AG10803 (cell line): ENCODE data around the gene GRIK5.

Experiments
- DNase-seq: peaks from one replicate; pipeline ENCODE4 v3.0.0; 2010; ENCODE audit warnings: low read depth
- H3K4me3 ChIP-seq: 2 replicates; pipeline ENCODE4 v1.5.1; 2011; ENCODE audit warnings: mild to moderate bottlenecking, low read length, control low read depth
- TF ChIP-seq, protein P1 (sequence below): conservative IDR thresholded peaks from 2 replicates; pipeline ENCODE4 v1.5.1; 2011; ENCODE audit warnings: mild to moderate bottlenecking, low read length, control low read depth, inconsistent platforms

GRIK5 gene

DNA sequence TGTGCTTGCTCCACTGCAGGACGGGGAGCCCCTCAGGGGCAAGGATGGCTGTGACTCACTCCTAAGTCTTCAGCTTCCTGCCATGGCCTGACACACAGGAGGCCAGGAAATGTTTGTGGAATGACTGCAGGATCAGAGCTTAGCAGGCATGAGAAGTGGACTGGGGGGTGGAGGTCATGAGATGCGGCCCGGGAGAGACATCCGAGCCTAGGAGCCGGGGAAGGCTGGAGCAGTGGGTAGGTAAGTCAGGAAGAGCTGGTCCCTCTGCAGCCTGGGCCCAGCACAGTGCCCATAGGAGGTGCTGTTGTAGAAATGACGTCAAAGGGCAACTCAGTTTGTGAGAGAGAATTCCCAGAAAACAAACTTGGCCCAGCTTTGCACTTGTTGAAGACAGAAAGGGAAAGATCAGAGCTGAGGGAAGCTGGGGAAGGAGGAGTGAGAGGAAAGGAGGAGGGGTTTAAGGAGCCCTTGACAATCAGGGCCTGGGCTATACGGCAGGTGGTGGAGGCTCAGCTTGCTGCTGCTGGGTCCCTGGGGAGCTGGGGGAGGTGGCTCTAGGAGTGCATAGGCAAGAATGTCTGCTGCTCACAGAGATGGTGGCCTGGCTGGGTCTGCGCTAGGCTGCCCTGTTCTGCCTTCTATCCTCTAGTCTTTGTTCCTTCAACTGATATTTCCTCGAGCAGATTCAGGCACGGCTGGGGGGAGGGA, 43.8 kb upstream of the GRIK5 start:
- peak; percentile 97 for DNase-seq
- TF ChIP-seq, protein P1, sequence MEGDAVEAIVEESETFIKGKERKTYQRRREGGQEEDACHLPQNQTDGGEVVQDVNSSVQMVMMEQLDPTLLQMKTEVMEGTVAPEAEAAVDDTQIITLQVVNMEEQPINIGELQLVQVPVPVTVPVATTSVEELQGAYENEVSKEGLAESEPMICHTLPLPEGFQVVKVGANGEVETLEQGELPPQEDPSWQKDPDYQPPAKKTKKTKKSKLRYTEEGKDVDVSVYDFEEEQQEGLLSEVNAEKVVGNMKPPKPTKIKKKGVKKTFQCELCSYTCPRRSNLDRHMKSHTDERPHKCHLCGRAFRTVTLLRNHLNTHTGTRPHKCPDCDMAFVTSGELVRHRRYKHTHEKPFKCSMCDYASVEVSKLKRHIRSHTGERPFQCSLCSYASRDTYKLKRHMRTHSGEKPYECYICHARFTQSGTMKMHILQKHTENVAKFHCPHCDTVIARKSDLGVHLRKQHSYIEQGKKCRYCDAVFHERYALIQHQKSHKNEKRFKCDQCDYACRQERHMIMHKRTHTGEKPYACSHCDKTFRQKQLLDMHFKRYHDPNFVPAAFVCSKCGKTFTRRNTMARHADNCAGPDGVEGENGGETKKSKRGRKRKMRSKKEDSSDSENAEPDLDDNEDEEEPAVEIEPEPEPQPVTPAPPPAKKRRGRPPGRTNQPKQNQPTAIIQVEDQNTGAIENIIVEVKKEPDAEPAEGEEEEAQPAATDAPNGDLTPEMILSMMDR, result peak; percentile 41
- H3K4me3 ChIP-seq, result peak overlapping the region; percentile 37

DNA sequence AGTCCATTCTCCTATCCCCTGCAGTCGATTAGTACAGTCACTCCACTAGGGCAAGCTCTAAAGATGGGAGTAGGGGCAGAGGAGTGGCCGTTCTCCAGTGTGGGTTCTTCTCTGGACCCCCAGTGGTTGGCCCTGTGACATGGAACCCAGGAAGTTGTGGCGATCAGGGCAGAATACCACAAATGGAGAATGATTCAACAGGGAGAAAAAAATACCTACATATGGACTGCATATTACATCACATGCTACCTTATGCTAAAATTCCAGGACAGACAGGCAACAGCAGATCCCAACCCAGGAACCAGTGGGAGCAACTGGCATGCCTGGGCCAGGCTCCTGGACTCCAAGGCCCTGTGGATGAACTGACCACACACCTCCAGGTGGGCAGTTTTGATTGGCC, 41.8 kb upstream of the GRIK5 start:
- H3K4me3 ChIP-seq, result no peak overlapping the region
- peak; percentile 87 for DNase-seq
- TF ChIP-seq, protein P1, result no peak

DNA sequence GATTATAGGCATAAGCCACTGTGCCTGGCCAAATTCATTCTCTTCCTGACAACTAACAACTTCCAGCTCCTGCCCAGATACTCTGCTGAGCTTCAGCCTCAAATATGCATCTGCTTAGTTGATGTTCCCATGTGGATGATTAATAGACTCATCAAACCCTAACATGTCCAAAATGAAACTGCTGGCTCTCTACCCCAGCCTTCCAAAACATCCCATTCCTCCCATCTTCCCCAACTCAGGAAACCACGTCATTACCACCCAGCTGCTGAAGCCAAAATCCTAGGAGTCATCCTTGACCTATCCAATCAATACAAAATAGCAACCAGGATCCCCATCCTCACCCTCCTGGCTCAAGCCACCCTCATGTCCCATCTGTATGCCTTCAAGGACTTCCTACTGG, 41.4 kb upstream of the GRIK5 start:
- DNase-seq, result peak; percentile 93

DNA sequence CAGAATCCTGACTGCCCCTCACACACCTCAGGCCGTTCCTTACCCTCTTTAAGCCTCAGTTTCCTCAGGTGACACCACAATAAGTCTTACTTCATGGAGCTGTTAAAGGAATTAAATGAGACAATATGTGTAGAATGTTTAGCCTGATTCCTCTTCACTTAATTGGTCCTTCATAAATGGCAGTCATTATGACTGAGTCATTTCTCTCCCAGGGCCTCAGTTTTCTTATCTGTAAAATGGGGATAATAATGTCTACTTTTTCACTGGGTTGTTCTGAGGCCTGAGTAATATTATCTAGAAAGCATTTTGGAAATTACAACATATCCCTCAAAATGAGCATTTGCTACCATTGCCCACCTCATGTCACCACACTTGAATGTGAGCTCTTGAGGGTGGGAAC, 40.7 kb upstream of the GRIK5 start:
- TF ChIP-seq, protein P1, result no peak
- no peak for DNase-seq
- H3K4me3 ChIP-seq, result no peak overlapping the region

More for the DNA sequence above, 41.4 kb upstream of the GRIK5 start:
- no peak overlapping the region for H3K4me3 ChIP-seq
- TF ChIP-seq, protein P1, result no peak

DNA sequence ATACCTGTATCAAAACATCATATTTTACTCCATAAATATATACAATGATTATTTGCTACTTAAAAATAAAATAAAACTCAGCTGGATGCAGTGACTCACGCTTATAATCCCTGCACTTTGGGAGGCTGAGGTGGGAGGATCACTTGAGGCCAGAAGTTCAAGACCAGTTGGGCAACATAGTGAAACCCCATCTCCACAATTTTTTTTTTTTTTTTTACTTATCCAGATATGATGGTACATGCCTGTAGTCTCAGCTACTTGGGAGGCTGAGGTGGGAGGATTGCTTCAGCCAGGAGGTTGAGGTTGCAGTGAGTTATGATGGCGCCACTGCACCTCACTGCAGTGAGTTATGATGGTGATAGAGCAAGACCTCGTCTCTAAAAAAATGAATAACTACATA, 39.9 kb upstream of the GRIK5 start:
- DNase-seq, result no peak
- H3K4me3 ChIP-seq, result no peak overlapping the region
- TF ChIP-seq, protein P1, result no peak

DNA sequence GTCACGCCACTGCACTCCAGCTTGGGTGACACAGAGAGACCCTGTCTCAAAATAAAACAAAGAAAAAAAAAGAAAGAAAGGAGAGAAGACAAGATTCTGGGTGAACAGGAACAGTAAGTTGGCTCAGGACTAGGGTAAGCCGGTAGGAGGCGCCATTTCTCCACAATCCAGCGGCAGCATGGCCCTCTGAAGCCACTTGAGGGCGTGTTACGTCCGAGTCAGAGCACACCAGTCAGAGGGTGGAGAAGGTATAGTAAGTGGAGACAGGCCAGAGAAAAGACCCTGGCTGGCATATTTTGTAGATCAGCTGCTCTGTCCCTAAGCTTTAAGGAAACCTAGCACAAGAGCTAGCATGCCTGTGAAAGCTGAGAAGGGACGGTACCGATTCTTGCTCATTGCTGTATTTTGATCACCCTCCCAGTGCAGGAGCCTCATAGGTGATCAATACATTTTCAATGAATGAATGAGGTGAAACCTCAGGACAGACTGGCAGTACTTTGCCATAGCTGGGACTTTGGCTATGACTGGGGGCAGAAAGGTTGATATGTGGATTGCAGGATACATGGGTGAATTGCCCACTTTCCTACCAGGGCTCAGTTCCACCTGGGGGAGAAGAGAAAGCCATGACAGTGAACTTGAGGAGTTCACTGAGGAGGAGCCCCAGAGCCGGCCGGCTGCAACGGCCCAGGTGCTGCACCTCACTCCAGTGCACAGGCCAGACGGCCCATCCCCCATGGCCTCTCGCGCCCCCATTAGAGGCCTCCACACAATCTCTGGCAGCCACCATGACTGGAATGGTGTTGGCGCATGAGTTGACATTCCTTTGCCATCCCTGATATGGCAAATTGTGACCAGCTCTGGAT, 38.8 kb upstream of the GRIK5 start:
- no peak overlapping the region for H3K4me3 ChIP-seq
- DNase-seq, result peak; percentile 85
- TF ChIP-seq, protein P1, result peak; percentile 100
